KMS-11 (cell line): ENCODE results near the gene CCL24.

Source experiments
- H2AFZ ChIP-seq: fragments of 200-600 bp; sonication (generic); 2 replicates; pipeline ENCODE4 v1.6.1; 2016; ENCODE audit warnings: antibody characterized with exemption, mixed run types, low read depth
- H3K27ac ChIP-seq: fragments of 200-600 bp; sonication (generic); 2 replicates; pipeline ENCODE4 v1.6.1; 2016; ENCODE audit warnings: mild to moderate bottlenecking, mixed run types
- H3K27me3 ChIP-seq: fragments of 200-600 bp; sonication (generic); 2 replicates; pipeline ENCODE4 v1.6.1; 2017; ENCODE audit warnings: mild to moderate bottlenecking, low read depth, mixed run types, moderate library complexity; ENCODE audit not compliant: insufficient read depth
- H3K36me3 ChIP-seq: fragments of 200-600 bp; sonication (generic); 2 replicates; pipeline ENCODE4 v1.6.1; 2017; ENCODE audit warnings: mild to moderate bottlenecking, mixed run types; ENCODE audit not compliant: insufficient read depth
- H3K4me1 ChIP-seq: fragments of 200-600 bp; sonication (generic); 2 replicates; pipeline ENCODE4 v1.6.1; 2016; ENCODE audit warnings: mild to moderate bottlenecking, low read depth, mixed run types; ENCODE audit not compliant: poor library complexity, severe bottlenecking
- H3K4me2 ChIP-seq: fragments of 200-600 bp; sonication (generic); 2 replicates; pipeline ENCODE4 v1.7.0; 2016; ENCODE audit warnings: mild to moderate bottlenecking, mixed run types
- H3K4me3 ChIP-seq: fragments of 200-600 bp; sonication (generic); IDR thresholded peaks from 2 replicates; pipeline ENCODE4 v1.6.1; 2017; ENCODE audit warnings: low read depth, low read length, mixed read lengths; ENCODE audit not compliant: insufficient read depth
- H3K79me2 ChIP-seq: fragments of 200-600 bp; sonication (generic); 2 replicates; pipeline ENCODE4 v1.6.1; 2016; ENCODE audit warnings: low read depth, mixed run types; ENCODE audit not compliant: insufficient read depth
- H3K9ac ChIP-seq: fragments of 200-600 bp; sonication (generic); 2 replicates; pipeline ENCODE4 v1.6.1; 2016; ENCODE audit warnings: mild to moderate bottlenecking, mixed run types
- H4K20me1 ChIP-seq: fragments of 200-600 bp; sonication (generic); 2 replicates; pipeline ENCODE4 v1.6.1; 2016; ENCODE audit warnings: mild to moderate bottlenecking, mixed run types; ENCODE audit not compliant: insufficient read depth
- TF ChIP-seq, protein P1 (sequence below): fragments of 200-600 bp; sonication (generic); conservative IDR thresholded peaks from 2 replicates; pipeline ENCODE4 v1.6.1; 2017; ENCODE audit warnings: low read depth, mild to moderate bottlenecking, antibody characterized with exemption, low read length, moderate library complexity, mixed read lengths

Gene CCL24

GRCh38 chr7:75806560-75807307 is 6.9 kb downstream of the CCL24 start:
- no peaks in the 10 kb centered on the region for H3K36me3 ChIP-seq
- H4K20me1 ChIP-seq, result no peaks in the 10 kb centered on the region
- H3K4me3 ChIP-seq, result no peak overlapping the region
- TF ChIP-seq, protein P1, sequence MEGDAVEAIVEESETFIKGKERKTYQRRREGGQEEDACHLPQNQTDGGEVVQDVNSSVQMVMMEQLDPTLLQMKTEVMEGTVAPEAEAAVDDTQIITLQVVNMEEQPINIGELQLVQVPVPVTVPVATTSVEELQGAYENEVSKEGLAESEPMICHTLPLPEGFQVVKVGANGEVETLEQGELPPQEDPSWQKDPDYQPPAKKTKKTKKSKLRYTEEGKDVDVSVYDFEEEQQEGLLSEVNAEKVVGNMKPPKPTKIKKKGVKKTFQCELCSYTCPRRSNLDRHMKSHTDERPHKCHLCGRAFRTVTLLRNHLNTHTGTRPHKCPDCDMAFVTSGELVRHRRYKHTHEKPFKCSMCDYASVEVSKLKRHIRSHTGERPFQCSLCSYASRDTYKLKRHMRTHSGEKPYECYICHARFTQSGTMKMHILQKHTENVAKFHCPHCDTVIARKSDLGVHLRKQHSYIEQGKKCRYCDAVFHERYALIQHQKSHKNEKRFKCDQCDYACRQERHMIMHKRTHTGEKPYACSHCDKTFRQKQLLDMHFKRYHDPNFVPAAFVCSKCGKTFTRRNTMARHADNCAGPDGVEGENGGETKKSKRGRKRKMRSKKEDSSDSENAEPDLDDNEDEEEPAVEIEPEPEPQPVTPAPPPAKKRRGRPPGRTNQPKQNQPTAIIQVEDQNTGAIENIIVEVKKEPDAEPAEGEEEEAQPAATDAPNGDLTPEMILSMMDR, result no peak
- no peak overlapping the region for H2AFZ ChIP-seq
- no peaks in the 10 kb centered on the region for H3K79me2 ChIP-seq
- no peak overlapping the region for H3K27ac ChIP-seq
- H3K4me1 ChIP-seq, result no peaks in the 10 kb centered on the region
- H3K9ac ChIP-seq, result no peak overlapping the region
- no peaks in the 10 kb centered on the region for H3K27me3 ChIP-seq
- H3K4me2 ChIP-seq, result no peak overlapping the region

- TF ChIP-seq, protein P1, result no peak
- Histone ChIP-seq H3K4me2 (no peak overlapping the region), H3K27me3 (no peaks in the 10 kb centered on the region), H3K36me3 (no peaks in the 10 kb centered on the region), H2AFZ (no peak overlapping the region), H3K4me1 (no peaks in the 10 kb centered on the region), H3K27ac (no peak overlapping the region), H3K79me2 (no peaks in the 10 kb centered on the region), H3K9ac (no peak overlapping the region), H3K4me3 (no peak overlapping the region), H4K20me1 (no peaks in the 10 kb centered on the region)
Observed at GRCh38 chr7:75804705-75805104, 8.9 kb downstream of the CCL24 start.

DNA sequence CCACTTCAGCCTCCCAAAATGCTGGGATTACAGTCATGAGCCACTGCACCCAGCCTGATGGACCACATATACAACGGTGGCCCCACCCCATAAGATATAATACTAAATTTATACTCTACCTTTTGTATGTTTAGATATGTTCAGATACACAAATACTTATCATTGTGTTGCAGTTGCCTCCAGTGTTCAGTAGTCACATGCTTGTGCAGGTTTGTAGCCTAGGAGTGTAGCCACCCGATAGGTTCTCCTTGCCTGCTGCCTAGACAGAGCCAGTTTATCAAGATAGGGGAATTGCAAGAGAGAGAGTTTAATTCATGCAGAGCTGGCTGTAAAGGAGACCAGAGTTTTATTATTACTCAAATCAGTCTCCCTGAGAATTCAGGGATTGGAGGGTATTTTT is 9.6 kb downstream of the CCL24 start:
- Histone ChIP-seq H3K4me1 (no peaks in the 10 kb centered on the region), H3K9ac (no peak overlapping the region), H4K20me1 (no peaks in the 10 kb centered on the region), H3K4me2 (no peak overlapping the region), H3K36me3 (no peaks in the 10 kb centered on the region), H3K79me2 (no peaks in the 10 kb centered on the region), H2AFZ (no peak overlapping the region), H3K4me3 (no peak overlapping the region), H3K27me3 (no peaks in the 10 kb centered on the region), H3K27ac (no peak overlapping the region)
- TF ChIP-seq, protein P1, result no peak

DNA sequence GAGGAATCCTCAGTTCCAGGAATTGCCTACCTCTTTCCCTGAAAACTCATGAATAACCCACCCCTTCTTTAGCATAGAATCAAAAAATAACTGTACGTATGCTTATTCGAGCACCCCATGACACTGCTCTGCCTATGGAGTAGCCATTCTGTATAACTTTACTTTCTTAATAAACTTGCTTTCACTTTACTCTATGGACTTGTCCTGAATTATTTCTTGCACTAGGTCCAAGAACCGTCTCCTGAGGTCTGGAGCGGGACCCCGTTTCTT is 11.1 kb downstream of the CCL24 start:
- TF ChIP-seq, protein P1, result no peak
- Histone ChIP-seq H3K9ac (no peak overlapping the region), H3K4me3 (no peak overlapping the region), H3K27ac (no peak overlapping the region), H3K4me2 (no peak overlapping the region), H3K4me1 (no peaks in the 10 kb centered on the region), H4K20me1 (no peaks in the 10 kb centered on the region), H3K27me3 (no peaks in the 10 kb centered on the region), H3K36me3 (no peaks in the 10 kb centered on the region), H2AFZ (no peak overlapping the region), H3K79me2 (no peaks in the 10 kb centered on the region)
